HG03280 (cell line): ENCODE data around the gene PRKAR1B.
"Not testable (repeated sequence)": the region's sequence is repeated elsewhere in the genome, so short reads cannot be mapped to it uniquely, and the experiment has no call there.

Source experiments
- ATAC-seq: cut with Tn5 transposase; IDR thresholded peaks from one replicate; pipeline ENCODE4 v1.9.1; 2021; ENCODE audit warnings: mild to moderate bottlenecking, moderate library complexity; ENCODE audit not compliant: unreplicated experiment

The PRKAR1B gene

DNA sequence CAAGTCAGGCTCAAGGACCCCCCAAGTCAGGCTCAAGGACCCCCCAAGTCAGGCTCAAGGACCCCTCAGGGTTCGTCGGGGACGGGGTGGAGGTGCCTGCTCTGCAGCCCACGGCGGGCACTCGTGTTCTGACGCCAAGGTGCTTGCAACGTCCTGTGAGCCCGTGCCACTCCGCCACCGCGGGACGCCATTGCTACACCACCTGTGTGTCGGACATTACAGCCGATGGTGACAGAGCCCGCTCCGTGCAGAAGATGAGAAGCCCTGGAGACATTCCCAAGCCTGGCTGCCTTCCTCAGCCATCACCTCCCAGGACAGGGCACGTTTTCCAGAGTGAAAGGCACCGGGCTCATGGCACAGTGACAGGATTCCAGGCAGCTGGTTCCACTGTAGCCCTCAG is 98.3 kb downstream of the PRKAR1B start:
- ATAC-seq = no peak

DNA sequence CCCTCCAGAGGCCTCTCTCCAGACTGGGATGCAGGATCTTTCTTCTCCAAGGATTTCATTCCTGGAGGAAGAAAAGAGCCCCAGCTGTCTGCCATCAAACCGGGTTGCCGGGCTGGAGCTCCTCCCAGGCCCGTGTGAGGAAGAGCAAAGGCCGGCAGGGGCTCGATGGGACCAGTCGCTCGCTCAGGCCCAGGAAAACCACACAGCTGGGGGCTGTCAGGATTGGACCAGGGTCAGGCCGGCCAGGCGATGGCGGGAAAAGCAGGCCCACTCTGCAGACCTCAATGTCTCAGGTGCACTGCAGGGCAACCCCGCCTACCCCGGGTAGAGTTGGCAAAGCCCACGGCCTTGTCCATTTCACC is 98.7 kb downstream of the PRKAR1B start:
- ATAC-seq = no peak

DNA sequence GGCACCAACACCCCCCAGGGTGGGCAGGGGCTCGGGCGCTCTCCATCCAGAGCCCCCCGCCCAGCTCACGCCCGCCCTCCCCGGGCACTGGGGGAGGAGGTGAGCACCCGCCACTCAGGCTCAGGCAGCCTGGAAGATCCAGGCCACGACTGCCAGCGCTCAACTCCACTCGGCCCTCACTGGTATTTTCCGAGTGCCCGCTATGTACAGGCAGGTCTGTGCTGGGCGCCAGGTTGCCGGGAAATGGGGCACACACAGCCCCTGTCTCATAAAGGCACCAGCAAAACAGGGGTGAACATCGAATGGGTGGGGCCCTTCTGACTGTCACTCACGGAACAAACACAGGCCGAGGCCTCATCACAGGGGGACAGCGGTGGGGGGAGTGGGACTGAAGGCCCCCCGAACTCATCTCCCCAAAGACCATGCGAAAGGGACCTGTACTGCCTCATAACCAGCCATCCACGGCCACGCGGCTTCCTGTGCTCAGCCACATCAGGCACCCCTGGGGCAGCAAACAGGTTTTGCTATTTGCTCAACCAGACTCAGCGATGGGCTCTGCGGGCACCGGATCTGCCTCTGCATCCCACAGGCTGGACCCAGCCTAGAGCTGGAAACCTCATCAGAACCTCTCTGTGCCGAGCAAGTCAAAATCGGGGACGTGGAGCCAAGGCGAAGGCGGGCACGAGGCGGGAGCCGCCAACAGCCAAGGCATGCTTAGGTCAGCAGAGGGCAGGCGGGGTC is 99.2 kb downstream of the PRKAR1B start:
- ATAC-seq = no peak

DNA sequence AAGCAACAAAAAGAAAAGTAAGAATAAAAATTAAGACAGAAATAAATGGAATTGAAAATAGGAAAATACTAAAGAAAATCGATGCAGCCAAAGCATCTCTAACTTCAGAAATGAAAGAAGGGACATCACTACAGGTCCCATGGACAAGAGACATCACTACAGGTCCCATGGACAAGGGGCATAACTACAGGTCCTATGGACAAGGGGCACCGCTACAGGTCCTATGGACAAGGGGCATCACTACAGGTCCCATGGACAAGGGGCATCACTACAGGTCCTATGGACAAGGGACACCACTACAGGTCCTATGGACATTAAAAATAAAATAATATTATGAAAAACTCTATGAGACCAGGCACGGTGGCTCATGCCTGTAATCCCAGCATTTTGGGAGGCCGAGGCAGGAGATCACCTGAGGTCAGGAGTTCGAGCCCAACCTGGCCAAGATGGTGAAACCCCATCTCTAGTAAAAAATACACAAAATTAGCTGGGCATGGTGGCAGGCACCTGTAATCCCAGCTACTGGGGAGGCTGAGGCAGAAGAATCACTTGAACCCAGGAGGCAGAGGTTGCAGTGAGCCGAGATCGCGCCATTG is 101.6 kb downstream of the PRKAR1B start:
- no peak for ATAC-seq

DNA sequence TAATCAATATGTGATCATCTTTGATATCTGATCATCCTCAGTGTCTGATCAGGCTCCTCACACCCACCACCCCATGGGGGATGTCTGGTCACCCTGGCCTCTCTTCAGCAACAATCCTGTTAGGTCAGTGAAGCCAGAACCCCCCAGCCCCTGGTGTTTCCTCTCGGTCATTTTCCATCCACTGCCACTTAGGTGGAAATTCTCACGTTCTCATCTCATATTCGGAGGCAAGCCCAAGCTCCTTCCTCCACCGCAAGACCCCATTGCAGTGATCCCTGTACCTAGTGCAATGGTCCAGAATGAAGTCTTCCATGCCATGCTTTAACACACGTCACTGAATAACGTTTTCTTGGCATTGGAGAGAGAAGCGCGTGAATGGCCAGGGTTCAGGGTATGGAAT is 103.6 kb downstream of the PRKAR1B start:
- no peak for ATAC-seq

DNA sequence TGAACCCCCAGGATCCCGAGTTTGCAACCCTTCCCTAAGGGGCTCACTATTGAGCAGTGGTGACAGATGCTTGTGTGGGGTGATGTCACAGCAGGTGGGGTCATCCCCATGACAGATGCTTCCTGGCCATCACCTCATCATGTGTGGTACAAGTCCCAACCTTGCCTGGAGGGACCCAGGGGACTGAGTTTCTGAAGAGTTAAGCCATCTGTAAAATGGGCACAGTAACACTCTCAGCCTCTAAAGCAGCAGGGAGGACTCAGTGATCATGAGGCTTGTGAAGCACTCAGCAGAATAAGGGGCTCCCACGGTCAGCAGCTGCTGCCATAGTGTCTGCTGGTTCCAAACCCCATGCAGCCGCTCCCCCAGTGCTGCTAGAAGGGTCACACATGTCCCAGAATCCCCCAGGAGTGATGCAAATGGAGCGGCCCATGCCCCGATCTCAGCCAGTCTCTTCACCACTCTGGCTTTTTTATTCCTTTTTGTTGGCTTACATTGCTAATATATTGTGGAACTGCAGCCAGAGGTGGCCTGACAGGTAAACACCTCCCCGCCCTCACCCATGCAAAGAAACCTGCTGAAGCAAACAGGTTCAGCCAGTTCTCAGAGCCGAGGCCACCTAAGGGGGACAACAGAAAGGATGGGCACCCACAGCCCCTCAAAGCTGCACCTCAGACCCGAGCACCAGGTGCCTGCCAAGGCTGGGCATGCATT is 105.4 kb downstream of the PRKAR1B start:
- ATAC-seq = no peak

DNA sequence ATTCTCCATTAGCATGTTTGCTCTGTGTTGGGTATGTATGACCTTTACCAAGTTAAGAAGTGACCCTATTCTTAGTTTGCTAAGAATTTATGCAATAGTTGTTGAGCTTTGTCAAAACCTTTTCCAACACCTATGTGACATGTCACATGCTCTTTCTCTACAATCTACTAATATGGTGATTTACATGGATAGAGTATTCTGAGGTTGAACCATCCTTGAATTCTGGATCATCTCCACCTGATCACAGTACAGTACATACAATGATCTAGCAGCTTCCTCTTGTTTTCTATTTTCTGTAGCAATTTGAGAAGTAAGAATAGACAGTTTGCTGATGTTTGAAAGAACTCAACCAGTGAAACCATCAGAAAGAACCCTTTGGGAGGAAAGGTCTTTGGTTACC is 106.2 kb downstream of the PRKAR1B start:
- ATAC-seq = no peak

DNA sequence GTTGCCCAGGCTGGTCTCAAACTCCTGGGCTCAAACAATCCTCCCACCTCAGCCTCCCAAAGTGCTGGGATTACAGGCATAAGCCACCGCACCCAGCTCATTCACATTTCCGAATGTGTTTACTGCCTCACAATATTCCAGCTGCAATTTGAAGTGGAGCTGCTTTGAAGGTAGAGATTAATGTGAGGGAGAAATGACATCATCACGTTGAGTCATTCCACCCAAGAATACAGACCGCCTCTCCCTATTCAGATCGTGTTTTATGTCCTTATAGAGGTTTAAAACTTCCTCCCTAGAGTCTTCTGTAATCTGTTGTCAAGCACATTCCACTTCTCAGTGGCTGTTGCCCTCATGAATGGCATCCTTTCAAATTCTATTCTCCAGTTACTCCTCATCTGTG is 107.0 kb downstream of the PRKAR1B start:
- no peak for ATAC-seq

DNA sequence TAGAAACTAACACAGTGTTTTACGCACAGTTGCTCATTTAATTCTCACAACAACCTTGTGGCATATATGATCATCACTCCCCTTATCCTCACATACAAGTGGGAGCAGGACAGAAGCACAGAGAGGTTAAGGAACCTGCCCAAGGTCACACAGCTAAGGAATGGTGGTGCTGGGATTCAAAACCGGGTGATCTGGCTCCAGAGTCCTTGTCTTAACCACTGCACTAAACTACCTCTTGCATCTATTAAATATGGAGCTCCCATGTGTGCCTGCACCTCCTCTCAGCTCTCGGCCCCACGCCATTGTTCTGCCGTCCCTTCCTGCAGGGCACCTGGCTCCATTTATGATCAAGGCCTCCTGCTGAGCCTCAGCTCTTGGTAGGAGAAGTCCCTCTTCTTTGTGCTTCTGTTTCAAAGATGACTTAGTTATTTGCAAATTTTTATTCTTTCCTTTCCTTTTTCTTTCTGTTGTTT is 107.7 kb downstream of the PRKAR1B start:
- ATAC-seq = no peak

DNA sequence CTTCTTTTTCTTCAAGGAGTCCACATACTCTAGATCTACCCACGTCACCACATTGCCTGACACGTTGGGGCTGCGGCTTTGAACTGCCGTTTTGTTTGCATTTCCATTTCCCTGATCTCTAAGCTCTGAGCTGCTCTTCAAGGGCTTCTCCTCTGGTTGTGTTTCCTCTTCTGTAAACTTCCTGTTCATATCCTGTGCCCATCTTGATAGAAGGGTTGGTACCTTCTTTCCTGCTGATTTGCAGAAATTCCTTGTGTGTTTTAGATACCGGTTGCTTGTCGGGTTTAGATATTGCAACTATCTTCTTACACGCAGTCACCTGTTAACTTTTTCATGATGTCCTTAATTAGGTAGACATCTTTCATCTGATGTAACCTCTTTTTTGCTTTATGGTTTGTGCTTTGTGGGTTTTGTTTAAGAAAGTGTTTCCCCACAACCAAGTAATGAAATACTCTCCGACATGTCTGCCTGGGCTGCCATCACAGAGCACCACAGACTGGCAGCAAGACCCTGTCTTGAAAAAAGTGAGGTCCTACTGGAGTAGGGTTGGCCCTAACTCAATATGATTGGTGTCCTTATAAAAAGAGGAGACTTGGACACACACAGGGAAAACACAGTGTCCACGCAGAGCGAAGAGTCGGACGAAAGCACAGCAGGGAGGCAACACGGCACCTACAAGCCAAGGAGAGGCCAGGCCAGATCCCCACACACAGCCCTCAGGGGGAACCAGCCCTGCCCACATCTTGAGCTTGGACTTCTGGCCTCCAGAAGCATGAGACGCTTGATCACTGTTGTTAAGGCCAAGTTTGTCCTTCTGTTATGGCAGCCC is 108.3 kb downstream of the PRKAR1B start:
- no peak for ATAC-seq

DNA sequence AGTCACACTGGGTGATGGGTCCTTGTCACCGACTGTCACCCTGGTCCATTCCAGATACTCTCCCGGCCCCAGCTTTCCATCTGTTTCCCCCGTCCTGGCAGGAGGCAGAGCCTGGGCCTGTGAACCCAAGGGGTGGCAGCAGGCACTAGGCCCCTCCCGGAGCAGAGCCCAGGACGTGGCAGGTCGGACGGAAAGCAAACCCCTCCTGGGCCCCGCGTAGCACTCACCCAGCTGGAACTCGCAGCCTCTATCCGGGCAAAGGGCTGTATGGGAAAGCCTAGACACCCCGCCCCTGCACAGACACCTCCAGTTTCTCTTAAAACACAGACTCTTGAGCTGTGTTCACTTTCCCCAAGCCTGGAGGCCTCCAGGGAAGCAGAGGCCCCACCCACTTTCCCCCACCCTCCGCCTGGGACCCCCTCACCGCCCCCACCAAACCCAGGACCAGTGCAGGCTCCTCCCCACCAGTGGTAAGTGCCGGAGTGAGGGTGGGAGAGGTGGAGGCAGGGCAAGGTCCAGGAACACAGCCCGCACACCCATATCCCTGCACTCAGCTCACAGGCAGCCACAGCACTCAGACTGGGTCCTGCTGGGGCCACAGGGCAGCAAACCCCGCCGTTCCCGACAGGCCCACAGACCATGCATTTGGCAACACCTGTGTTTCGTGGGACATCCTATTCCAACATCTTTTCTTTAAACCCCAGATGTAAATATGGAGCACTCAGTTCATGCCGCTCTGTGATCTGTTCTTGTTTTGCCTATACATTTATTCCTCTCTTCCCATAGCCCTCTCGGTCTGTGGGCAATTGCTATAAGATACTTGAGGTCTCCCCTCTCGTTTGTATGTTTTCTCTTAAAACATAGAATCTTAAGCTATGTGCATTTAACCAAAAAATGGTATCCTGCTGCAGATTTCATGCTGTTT is 109.2 kb downstream of the PRKAR1B start:
- no peak for ATAC-seq

DNA sequence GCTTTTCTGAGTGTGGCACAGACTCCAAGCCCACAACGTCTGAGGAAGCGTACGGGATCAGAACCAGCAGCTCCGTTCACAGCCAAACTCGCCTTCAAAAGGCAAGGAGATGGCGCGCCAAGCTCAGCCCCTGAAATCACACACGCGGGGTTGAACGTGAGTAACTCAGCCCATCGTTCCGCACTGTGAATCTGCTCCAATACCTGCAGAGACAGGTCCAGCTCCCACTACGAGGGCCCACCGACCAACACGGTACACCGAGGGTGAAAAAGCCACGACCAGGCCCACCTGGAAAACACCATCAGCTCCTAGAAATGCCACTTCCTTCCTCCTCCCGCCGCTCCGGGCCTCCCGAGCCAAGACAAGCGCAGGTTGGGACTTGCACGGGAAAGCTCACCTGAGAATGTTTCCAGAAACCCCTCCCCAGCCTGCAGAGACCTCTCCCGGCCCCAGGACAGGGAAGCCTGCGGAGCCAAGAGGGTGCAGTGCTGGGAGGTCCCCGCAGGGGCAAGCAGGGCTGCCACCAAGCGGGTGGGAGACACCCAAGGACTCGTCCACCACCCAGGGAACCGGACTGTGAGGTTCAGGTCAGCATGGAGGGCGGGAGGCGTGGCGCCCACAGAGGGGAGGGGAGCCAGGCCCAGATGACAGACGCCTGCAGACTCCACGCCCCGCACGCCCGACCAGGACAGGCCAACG is 113.5 kb downstream of the PRKAR1B start:
- no peak for ATAC-seq

DNA sequence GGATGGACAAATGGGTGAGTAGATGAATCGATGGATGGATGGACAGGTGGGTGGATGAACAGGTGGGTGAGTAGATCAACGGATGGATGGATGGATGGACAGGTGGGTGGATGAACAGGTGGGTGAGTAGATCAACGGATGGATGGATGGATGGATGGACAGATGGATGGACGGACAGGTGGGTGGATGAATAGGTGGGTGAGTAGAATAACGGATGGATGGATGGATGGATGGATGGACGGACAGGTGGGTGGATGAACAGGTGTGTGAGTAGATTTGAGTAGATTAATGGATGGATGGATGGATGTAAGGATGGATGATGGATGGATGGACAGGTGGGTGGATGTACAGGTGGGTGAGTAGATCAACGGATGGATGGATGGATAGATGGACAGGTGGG is 115.2 kb downstream of the PRKAR1B start:
- ATAC-seq = not testable (repeated sequence)

DNA sequence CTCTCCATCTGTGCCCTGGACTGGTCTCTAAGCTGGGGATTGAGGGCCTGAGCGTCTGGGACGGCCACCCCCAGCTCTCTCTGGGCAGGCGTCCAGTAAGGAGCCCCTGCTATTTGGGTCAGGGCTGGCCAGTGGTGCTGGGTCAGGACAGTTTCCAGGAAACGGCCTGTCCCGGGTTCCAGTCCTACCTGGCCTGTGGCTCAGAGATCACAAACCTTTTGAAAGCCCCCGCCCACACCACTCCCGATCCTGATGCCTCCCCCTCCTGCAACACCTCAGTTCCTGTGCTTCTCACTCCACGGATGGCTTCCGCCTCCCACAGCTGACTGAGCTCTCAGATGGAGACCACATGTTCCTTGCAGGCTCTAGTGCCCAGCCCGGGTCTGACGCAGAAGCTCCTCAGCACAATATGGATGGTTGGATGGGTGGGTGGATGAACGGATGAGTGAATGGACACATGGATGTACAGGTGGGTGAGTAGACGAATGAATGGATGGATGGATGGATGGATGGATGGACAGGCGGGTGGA is 115.7 kb downstream of the PRKAR1B start:
- ATAC-seq = no peak

DNA sequence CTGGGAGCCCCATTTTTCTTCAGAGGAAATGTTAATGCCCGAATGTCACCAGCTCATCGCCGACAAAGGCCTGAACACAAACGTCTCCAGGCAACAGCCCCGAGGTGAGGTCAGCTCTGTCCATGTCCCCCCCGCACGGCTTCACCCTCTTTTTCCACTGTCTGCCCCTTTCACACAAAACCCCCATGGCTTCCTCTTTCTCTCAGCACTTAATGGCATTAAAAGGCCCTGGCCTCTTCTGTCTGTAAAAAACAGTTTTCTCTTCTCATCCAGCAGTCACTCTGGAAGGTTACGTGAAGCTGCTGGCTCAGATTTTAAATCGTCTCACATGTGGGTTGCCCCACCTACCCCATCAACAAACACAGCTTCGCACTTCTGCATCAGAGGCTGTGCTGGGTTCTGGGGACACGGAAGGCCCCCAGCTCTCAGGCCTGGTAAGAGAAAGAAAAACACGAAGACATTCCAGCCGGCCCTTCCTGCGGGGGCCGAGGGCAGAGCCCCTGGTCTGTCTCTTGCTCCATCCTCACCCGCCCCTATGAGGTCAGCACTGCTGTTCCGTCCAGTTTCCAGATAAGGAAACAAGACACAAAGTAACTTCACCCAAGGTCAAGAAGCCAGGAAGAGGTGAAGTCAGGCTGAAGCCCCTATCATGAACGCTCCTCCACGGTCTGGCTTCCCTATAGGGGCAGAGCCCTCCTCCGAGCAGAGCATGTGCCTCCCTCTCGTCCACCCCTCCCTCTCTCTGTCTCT is 116.4 kb downstream of the PRKAR1B start:
- ATAC-seq = no peak

DNA sequence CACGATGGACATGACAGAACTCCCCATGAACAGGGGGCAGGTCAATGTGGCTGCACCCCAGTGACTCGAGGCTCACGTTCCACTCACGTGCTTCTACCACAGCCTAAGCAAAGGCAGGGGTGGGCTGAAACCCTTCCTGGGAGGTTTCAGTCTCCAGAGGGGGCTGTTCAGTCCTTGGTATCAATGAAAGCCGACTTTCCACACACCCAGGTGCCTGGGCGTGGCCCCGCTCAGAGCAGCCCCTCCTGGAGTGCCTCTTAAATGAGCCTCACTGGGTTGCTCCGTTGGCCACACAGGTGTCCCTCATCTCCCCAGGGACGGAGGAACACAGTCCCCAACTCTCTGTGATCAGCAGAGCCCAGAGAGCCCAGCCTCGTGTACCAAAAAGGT is 116.9 kb downstream of the PRKAR1B start:
- ATAC-seq = no peak

DNA sequence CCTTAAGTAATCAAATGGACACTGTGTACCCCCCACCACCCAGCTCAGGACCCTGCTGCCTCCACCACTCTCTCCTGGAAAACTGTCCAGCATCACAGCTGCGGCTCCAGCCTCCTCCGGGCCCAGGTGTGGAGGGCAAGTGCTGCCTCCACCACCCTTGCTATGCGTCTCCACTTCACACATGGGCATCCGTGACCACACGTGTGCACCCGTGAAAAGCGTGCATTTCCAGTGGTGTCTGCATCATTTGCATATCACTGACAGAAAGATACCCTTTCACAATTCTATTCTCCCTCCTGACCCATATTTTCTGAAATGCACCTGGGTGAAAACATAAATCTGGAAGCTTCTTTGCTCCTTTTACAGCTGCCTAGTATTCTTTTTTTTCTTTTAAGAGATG is 117.7 kb downstream of the PRKAR1B start:
- no peak for ATAC-seq

DNA sequence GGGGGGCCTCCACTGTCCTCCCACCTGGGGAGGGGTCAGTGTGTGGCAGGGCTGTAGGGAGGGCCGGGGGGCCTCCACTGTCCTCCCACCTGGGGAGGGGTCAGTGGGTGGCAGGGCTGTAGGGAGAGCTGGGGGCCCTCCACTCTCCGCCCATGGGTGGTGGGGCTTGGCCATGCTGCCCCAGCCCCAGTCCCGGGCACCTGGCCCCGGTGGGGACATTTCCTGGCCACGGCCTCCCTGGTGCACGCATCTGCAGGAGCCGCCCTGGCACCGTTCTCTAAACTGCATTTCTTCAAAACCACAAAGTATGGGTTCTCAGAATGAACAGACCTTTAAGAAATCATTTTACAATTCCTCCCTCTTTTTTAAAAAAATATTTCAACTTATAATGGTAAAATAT is 118.1 kb downstream of the PRKAR1B start:
- no peak for ATAC-seq

DNA sequence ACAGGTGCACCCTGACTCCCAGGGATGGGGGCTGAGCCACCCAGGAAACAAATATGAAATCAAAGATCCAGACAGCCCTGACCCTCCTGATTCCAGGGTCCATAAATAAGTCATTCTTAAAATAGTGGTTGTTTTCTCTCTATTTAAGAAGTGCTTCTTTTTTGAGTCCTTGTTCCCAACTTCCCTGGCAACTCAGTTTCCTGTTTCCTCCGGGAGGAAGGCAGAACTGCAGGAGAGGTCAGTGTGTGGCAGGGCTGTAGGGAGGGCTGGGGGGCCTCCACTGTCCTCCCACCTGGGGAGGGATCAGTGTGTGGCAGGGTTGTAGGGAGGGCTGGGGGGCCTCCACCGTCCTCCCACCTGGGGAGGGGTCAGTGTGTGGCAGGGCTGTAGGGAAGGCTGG is 118.7 kb downstream of the PRKAR1B start:
- ATAC-seq = no peak
